ENCODE measurements around the gene SLCO2B1.

- TF ChIP-seq POLR2A (IDR thresholded peaks at IDR 0.05) (no peak), CTCF (IDR thresholded peaks at IDR 0.05) (no peak)
These were observed 5.5 kb upstream of the SLCO2B1 start for GRCh38 chr11:75145196-75145971.

All from heart left ventricle (tissue), 13 donors.